Mononuclear cell (primary cell): ENCODE measurements around the gene LPGAT1. TPM values are rescaled to one million over a fixed set of nuclear protein-coding genes. Genes with fewer than 3 reads are reported as not detected.

ENCODE experiments used
- H3K27me3 ChIP-seq: 2 replicates; pipeline ENCODE4 v1.6.0; 2011; ENCODE audit warnings: low read length, control low read depth; ENCODE audit not compliant: insufficient read depth
- H3K4me1 ChIP-seq: 2 replicates; pipeline ENCODE4 v1.5.1; 2011; ENCODE audit warnings: mild to moderate bottlenecking, low read length, control low read depth; ENCODE audit not compliant: insufficient read depth
- H3K4me3 ChIP-seq: 2 replicates; pipeline ENCODE4 v1.5.1; 2011; ENCODE audit warnings: mild to moderate bottlenecking, low read length, moderate library complexity
- H3K9me3 ChIP-seq: 2 replicates; pipeline ENCODE4 v1.5.1; 2011; ENCODE audit warnings: low read depth, mild to moderate bottlenecking, control low read depth, low read length
- total RNA-seq: library from RNA; depleted of rRNA; stranded (reverse); fragments of >200 nt; gene quantifications from one replicate; pipeline ENCODE4 v1.2.3, GENCODE V29; 2012

The LPGAT1 gene
- total RNA-seq, 1 donor = 35.4 TPM

DNA sequence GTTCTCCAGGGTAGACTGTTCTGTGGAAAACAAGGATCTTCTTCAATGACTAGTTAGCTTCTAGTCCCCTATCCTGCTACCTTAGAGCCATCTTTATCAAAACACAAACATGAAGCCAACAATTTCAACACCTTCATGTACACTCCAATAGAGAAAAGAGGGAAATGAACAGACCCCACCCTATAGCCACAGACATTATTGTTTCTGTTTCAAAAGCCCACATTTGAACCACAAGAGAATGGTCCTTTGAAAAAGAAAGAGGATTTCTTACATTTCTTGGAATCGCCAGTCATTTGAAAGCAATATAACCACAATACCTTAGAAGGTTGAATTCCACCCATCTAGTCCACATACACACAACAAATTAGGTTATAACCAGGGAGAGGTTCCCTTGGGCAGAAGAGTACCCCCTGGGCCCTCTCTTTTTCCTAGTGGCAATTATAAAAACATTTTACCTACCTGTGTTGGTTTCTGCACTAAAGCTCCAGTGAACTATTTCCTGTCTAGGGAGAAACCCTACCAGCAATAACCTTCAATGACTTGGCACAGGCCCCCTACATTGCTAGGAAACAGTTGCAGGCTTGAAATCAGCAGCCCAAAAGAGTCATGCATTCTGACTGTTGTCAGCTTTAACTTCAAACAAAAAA, 2.7 kb upstream of the LPGAT1 start:
- Histone ChIP-seq H3K27me3 (no peaks in the 10 kb centered on the region), H3K4me3 (no peak overlapping the region), H3K9me3 (no peaks in the 10 kb centered on the region), H3K4me1 (peaks cover 50% of the 10 kb centered on the region)

DNA sequence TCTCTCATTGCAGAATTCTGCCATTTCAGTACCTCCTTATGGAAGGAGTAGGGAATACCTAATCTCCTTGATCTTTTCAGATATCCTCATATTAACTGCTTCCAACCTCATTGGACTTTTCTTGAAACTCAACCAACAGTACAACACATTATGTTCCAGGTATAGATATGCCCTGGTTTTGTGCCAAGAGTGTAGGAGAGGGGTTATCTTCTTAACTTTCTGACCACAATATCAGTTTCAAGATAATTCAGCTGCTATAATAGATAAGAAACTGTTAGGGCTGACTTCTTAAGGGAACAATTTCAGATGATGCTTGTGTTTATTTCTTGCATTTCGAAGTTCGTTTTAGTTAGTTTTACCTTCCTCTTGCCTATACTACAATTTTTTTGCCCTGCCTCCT, 2.1 kb upstream of the LPGAT1 start:
- Histone ChIP-seq H3K27me3 (no peaks in the 10 kb centered on the region), H3K9me3 (no peaks in the 10 kb centered on the region), H3K4me1 (peaks cover 54% of the 10 kb centered on the region), H3K4me3 (no peak overlapping the region)

- H3K27me3 ChIP-seq = no peaks in the 10 kb centered on the region
- H3K4me1 ChIP-seq = peaks cover 63% of the 10 kb centered on the region
- no peak overlapping the region for H3K4me3 ChIP-seq
- H3K9me3 ChIP-seq = no peaks in the 10 kb centered on the region
These were observed 1.2 kb upstream of the LPGAT1 start for GRCh38 chr1:211831558-211832323.

GRCh38 chr1:211830055-211830327, 572 bp downstream of the LPGAT1 start:
- H3K27me3 ChIP-seq = no peaks in the 10 kb centered on the region
- peaks cover 63% of the 10 kb centered on the region for H3K4me1 ChIP-seq
- peak overlapping the region; percentile 69 for H3K4me3 ChIP-seq

DNA sequence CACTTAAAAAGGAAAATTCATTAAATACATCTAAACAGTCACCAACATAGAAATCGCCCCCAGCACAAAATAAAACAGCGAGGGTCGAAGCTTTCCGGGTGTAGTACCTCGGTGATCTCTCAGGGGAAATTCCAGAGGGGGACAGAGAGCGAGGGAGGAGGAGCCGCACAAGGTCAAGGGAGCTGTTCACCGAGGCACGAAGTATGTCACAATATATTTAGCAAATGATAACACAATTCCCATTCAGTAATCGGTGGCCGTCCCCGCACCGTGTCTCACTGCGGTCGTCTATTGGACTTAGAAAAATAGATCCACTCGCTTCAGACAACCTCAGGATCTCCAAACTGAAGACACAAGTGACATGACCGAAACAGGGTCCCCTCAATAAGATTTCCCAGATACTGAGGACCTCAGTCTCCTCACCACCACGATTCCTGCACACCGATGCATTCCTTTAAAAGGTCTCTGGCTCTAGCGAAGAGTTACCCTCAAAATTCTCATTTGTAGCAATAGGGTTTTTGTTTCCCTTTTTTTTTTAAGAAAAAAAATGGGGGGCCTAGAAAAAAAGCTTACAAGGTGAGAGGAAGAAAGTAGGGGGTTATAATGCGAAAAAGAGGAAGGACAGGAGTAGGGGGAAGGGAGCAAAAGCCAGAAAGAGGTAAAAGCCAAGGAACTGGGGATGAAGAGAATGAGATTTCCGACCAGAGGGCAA, 1.1 kb downstream of the LPGAT1 start:
- Histone ChIP-seq H3K9me3 (no peaks in the 10 kb centered on the region), H3K4me1 (peaks cover 63% of the 10 kb centered on the region), H3K27me3 (no peaks in the 10 kb centered on the region), H3K4me3 (peak overlapping the region; percentile 69)

More at GRCh38 chr1:211830055-211830327, 572 bp downstream of the LPGAT1 start:
- H3K9me3 ChIP-seq = no peaks in the 10 kb centered on the region

GRCh38 chr1:211828584-211829342, 1.8 kb downstream of the LPGAT1 start:
- peaks cover 63% of the 10 kb centered on the region for H3K4me1 ChIP-seq
- H3K4me3 ChIP-seq = peak overlapping the region; percentile 69
- H3K9me3 ChIP-seq = no peaks in the 10 kb centered on the region
- no peaks in the 10 kb centered on the region for H3K27me3 ChIP-seq

- Histone ChIP-seq H3K4me3 (no peak overlapping the region), H3K27me3 (no peaks in the 10 kb centered on the region), H3K9me3 (no peaks in the 10 kb centered on the region), H3K4me1 (peaks cover 63% of the 10 kb centered on the region)
These were observed 3.5 kb downstream of the LPGAT1 start for GRCh38 chr1:211827051-211827450.

- Histone ChIP-seq H3K4me1 (peaks cover 57% of the 10 kb centered on the region), H3K4me3 (no peak overlapping the region), H3K27me3 (no peaks in the 10 kb centered on the region), H3K9me3 (no peaks in the 10 kb centered on the region)
These were observed 4.6 kb downstream of the LPGAT1 start for GRCh38 chr1:211825980-211826379.

- Histone ChIP-seq H3K4me1 (peaks cover 44% of the 10 kb centered on the region), H3K9me3 (no peaks in the 10 kb centered on the region), H3K4me3 (no peak overlapping the region)
These were observed 7.7 kb downstream of the LPGAT1 start for GRCh38 chr1:211822677-211823407.

GRCh38 chr1:211816586-211816985, 14.0 kb downstream of the LPGAT1 start:
- no peak overlapping the region for H3K4me3 ChIP-seq
- H3K27me3 ChIP-seq = no peaks in the 10 kb centered on the region
- H3K9me3 ChIP-seq = no peaks in the 10 kb centered on the region
- H3K4me1 ChIP-seq = peaks cover 50% of the 10 kb centered on the region

More at GRCh38 chr1:211822677-211823407, 7.7 kb downstream of the LPGAT1 start:
- no peaks in the 10 kb centered on the region for H3K27me3 ChIP-seq

DNA sequence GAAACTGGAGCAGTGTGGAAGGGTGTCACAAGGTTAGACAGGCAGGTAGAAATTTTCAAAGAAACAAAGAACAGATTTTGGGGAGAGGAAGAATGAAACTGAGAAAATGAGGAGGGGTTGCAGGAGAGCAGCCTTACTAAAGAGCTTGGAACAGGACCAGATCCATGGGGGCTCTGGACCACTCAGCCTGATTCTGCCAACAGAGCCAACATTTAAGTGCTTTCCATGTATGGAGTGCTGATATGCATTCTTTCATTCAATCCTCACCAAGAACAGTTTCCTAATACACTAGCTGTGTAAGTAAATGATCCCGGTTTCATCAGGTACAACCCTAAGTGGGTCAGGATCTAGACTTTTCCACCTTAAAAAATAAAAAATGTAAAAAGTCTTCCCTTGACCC, 16.2 kb downstream of the LPGAT1 start:
- Histone ChIP-seq H3K27me3 (no peaks in the 10 kb centered on the region), H3K9me3 (no peaks in the 10 kb centered on the region), H3K4me1 (peaks cover 43% of the 10 kb centered on the region), H3K4me3 (no peak overlapping the region)

DNA sequence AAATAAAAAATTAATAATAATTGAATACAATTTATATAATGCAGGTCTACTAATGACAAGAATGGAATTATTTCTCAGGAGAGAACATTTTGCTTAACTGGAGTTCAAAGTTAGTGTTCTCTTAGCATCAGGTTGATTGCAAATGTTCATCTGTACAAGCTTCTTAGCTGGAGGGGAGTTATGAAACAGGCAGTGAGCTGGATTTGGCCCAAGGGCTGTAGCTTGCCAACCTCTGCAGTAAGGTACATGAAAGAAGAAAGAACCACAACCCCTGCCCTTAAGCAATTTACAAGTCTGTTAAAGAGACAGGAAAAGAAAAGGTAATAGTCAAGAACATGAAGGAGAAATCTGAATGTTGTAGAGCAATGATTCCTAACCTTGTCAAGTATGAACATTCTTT, 17.0 kb downstream of the LPGAT1 start:
- Histone ChIP-seq H3K4me1 (peaks cover 43% of the 10 kb centered on the region), H3K9me3 (no peaks in the 10 kb centered on the region), H3K27me3 (no peaks in the 10 kb centered on the region), H3K4me3 (no peak overlapping the region)

DNA sequence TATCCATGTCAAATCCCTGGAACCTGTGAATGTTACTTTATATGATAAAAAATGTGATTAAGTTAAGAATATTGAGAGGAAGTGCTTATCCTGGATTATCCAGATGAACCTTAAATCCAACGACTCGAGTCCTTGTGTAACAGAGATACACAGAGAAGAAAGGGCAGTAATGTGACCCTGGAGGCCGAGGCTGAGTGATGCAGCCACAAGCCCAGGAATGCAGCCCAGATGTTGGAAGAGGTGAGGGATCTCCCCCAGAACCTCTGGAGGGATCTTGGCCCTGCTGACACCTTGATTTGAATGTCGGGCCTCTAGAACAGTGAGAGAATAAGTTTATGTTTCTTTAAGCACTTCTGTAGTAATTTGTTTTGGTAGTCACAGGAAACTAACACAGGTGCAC, 18.0 kb downstream of the LPGAT1 start:
- Histone ChIP-seq H3K4me1 (peaks cover 43% of the 10 kb centered on the region), H3K27me3 (no peaks in the 10 kb centered on the region), H3K4me3 (no peak overlapping the region), H3K9me3 (no peaks in the 10 kb centered on the region)

GRCh38 chr1:211811848-211812247, 18.7 kb downstream of the LPGAT1 start:
- Histone ChIP-seq H3K9me3 (no peaks in the 10 kb centered on the region), H3K27me3 (no peaks in the 10 kb centered on the region), H3K4me1 (peaks cover 37% of the 10 kb centered on the region), H3K4me3 (no peak overlapping the region)
